GM10266 (cell line): ENCODE data around the gene HSPBAP1.
A peak's percentile ranks its signal among the peaks of the same experiment; 100 is the strongest.

ENCODE experiments used
- DNase-seq: peaks from one replicate; pipeline ENCODE4 v3.0.0; 2012; ENCODE audit errors: extremely low spot score
- CTCF ChIP-seq: IDR thresholded peaks from 2 replicates; pipeline ENCODE4 v1.5.1; 2012; ENCODE audit warnings: mild to moderate bottlenecking, low read depth; ENCODE audit not compliant: control insufficient read depth, insufficient read depth; ENCODE audit errors: missing control alignments

HSPBAP1 gene

GRCh38 chr3:122797291-122797690, 3.7 kb upstream of the HSPBAP1 start:
- TF ChIP-seq CTCF: no peak
- DNase-seq: no peak

- DNase-seq: no peak
- no peak for TF ChIP-seq CTCF
These were observed 2.1 kb upstream of the HSPBAP1 start for GRCh38 chr3:122795674-122796195.

- TF ChIP-seq CTCF: no peak
- DNase-seq: peak; percentile 93
These were observed 1.4 kb upstream of the HSPBAP1 start, which contains the start of gene SLC49A4 for GRCh38 chr3:122794779-122795673. Gene SLC49A4 (plus strand): TSS chr3:122795069. CDS start chr3:122795193, 124 bp downstream.

GRCh38 chr3:122794483-122794778, 800 bp upstream of the HSPBAP1 start:
- DNase-seq: no peak
- no peak for TF ChIP-seq CTCF

GRCh38 chr3:122789585-122790273, 3.9 kb downstream of the HSPBAP1 start:
- DNase-seq: no peak
- TF ChIP-seq CTCF: no peak

- no peak for TF ChIP-seq CTCF
- DNase-seq: no peak
These were observed 5.8 kb downstream of the HSPBAP1 start for GRCh38 chr3:122787872-122788271.

GRCh38 chr3:122786066-122786465, 7.6 kb downstream of the HSPBAP1 start:
- no peak for TF ChIP-seq CTCF
- DNase-seq: no peak
